Stimulated activated CD4-positive, alpha-beta T cell treated with anti-CD3 and anti-CD28 coated beads, TNF-alpha, amount 100 ng/mL, for 48 hours (primary cell): Measurements from ENCODE around the gene MARVELD1.
A peak's percentile ranks its signal among the peaks of the same experiment; 100 is the strongest.

Experiments used
- DNase-seq, 3 donors: peaks; one replicate each; pipeline ENCODE4 v3.0.0-alpha.2; 2020; ENCODE audit warnings: low read depth in 3 of 3

MARVELD1 gene

GRCh38 chr10:97755718-97756117 is 42.2 kb downstream of the MARVELD1 start:
- DNase-seq, result no peak

DNA sequence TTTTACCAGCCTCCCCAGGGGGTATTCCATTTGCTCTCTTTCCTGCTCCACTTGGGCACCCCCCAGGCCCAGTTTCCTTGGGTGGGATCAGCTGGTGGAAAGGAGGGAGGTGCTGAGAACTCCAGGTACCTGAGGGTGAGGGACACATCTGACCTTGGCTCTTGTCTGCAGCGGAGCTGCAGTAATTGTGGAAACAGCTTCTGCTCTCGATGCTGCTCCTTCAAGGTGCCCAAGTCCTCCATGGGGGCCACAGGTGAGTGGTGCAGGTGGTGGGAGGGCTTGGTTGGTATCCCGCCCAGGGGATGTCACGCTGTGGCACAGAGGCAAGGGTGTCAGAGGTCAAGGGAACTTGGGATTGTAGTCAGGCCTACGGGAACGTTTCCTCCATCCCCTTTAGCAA is 43.9 kb downstream of the MARVELD1 start:
- no peak for DNase-seq

GRCh38 chr10:97759158-97759887 is 45.8 kb downstream of the MARVELD1 start:
- DNase-seq, result peak in 1 of 3 donors; percentile 16

GRCh38 chr10:97759946-97760345 is 46.4 kb downstream of the MARVELD1 start:
- no peak for DNase-seq

GRCh38 chr10:97760461-97761257 is 47.1 kb downstream of the MARVELD1 start:
- no peak for DNase-seq

DNA sequence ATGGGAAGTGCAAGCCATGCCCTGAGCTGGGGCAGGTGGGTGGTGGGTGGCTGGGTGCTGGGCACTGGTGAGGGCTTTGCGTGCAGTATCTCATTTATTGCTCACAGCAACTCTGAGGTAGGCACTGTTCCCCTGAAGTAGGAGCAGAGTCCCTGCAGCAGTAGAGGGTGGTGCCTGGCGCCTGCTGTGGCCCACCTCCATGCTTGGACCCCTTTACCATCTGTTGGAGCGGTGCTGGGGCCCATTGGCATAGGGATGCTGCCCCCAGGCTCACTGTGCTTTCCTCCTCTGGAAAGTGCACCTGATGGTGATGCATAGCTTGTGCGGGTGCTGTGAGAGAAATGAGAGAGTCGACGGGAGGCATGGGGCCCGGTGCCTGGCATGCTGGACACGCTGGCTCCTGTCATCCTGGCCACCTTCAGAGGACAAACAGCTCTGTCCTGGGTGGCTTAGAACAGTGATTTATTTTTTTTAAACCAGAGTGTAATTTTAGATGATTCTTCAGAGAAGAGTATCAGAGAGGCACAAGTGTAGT is 47.9 kb downstream of the MARVELD1 start:
- DNase-seq, result no peak

GRCh38 chr10:97762056-97762455 is 48.5 kb downstream of the MARVELD1 start:
- no peak for DNase-seq

DNA sequence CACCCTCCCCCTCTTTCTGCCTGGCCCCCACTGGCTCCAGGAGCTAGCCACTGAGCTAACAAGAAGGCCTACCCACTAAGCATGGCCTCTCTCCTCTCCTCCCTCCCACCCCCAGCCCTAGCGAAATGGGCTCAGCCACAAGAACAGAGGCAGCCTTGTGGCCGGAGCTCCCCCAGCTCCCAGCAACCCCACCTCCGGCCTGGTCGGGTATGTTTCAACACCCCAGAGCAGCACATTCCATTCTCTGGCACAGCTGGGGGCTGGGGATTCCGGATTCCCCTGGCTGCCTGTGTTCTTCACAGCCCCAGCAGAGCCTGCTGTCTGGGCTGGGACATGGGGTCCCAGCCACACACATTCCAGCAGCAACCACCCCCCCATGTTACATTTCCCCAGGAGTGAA is 49.3 kb downstream of the MARVELD1 start:
- no peak for DNase-seq

GRCh38 chr10:97763411-97763810 is 49.9 kb downstream of the MARVELD1 start:
- no peak for DNase-seq

GRCh38 chr10:97763947-97764346 is 50.4 kb downstream of the MARVELD1 start:
- DNase-seq, result no peak

DNA sequence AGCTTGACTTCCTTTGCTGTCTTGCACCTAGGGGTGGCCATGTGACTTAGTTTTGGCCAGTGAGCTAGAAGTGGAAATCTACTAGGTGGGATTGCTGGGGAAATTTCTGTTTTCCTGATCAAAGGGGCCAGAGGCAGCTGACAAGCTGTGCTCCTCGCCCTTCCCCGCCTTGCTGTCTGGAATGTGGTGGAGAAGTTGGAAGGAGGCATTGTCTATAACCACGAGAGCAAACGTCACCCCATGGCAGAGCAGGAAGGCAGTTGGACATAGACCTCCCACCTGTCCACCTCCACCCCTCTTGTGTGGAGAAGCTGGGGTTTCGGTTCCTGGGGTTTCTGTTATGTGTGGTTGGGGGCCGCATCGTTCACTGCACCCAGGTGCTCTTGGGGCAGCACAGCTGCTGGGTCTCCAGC is 51.0 kb downstream of the MARVELD1 start:
- DNase-seq, result no peak

- no peak for DNase-seq
These were observed 51.7 kb downstream of the MARVELD1 start for GRCh38 chr10:97765201-97765600.

- no peak for DNase-seq
These were observed 52.7 kb downstream of the MARVELD1 start for GRCh38 chr10:97766106-97766810.

DNA sequence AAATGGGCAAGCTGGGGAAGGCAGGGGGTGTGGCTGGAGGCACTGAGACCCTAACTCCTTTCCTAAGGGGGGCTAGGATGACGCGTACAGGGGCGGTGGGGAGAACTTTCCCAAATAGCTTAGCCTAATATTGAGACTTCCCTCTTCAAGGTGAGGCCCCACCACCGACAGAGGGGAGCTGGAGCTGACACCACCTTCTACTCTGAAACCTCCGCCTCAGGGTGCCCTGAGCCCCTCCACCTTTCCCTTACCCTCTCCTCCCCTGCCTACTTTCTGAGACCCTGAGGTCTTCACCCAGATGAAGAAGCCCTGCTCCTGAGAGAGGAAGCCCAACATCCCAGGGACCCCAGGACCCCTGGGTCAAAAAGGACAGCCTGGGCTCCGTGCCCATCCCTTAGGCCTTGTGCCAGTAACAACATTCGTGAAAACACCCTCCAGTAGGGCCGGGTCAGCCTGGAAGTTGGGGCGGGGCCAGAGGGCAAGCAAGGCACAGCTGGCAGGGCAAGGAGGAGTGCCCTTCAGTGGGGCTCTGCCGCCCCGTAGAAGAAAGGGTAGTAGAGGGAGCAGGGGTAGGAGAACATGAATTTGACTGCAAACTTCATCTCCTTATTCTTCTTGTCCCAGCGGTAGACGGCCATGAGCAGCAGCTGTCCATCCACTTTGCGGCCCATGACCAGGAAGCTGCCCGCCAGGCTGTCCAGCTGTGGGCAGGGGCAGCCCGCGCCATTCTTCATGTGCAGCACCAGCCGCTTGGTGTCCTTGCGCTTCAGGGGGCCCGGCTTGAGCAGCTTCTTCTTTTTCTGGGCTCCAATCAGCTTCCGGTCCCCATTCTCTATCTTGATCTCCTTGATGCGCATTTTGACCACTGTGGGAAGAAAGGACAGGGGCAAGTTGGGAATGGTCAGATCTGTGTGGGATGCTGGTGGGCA is 53.7 kb downstream of the MARVELD1 start:
- DNase-seq, result no peak
